ENCODE results near the gene F8A1.
"Not testable (repeated sequence)": the region's sequence is repeated elsewhere in the genome, so short reads cannot be mapped to it uniquely, and the experiment has no call there.

F8A1 gene

DNA sequence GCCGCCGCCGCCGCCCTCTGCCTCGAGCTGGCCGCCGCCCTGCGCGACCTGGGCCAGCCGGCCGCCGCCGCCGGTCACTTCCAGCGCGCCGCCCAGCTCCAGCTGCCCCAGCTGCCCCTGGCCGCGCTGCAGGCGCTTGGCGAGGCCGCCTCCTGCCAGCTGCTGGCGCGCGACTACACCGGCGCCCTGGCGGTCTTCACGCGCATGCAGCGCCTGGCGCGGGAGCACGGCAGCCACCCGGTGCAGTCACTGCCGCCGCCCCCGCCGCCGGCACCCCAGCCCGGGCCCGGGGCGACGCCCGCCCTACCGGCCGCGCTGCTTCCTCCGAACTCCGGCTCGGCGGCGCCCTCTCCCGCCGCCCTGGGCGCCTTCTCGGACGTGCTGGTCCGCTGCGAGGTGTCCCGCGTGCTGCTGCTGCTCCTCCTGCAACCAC lies 650 bp downstream of the F8A1 start:
- H3K9me3 ChIP-seq (ENCODE audit: low read length); H3K9ac ChIP-seq (ENCODE audit: low read length); H3K79me2 ChIP-seq (ENCODE audit: insufficient read depth, low read length); H3K4me3 ChIP-seq (ENCODE audit: low read depth, low read length, poor library complexity, severe bottlenecking); H4K20me1 ChIP-seq (ENCODE audit: insufficient read depth, low read length); H3K36me3 ChIP-seq (ENCODE audit: insufficient read depth, low read length); H3F3A ChIP-seq (ENCODE audit: insufficient read depth, low read length); H3K4me1 ChIP-seq (ENCODE audit: insufficient read depth, low read length, severe bottlenecking); H3K4me2 ChIP-seq (ENCODE audit: low read length); H2AFZ ChIP-seq (ENCODE audit: low read length); H3K27ac ChIP-seq (ENCODE audit: low read depth, low read length, poor library complexity, severe bottlenecking); H3K27me3 ChIP-seq (ENCODE audit: insufficient read depth, low read length); H3K9me2 ChIP-seq (ENCODE audit: low read depth, low read length): not testable (repeated sequence)

DNA sequence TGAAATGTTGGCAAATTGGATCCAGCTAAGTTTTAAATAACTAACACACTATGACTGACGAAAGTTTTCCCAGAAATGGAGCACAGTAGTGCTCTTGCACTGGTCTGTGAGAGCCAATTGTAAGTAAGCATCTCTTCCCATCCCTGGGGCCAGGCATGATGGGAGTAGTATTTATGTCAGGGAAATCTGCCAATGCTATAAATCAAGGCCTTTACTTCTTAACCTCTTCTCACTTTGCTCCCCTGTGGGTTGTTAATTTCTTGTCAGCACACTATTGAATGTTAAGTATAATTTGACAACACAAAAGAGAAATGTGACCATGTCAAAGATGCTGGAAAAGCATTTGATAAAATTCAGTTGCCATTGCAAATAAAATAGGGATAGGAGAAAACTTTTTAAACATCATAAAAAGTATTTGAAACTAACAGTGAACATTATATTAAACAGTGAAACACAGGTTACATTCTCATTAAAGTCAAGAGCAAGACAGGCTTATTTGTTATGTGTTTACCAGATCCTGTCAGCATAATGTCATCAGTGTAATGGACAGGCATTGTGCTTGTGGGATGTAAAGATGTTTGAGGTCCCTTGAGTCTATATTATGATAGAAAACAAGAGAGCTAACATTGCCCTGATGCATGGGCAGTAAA lies 5.0 kb downstream of the F8A1 start:
- TF ChIP-seq CTCF (IDR thresholded peaks at IDR 0.05; ENCODE audit: low read length) (no peak), EZH2 (IDR thresholded peaks at IDR 0.05; ENCODE audit: borderline replicate concordance, low read length) (no peak)

DNA sequence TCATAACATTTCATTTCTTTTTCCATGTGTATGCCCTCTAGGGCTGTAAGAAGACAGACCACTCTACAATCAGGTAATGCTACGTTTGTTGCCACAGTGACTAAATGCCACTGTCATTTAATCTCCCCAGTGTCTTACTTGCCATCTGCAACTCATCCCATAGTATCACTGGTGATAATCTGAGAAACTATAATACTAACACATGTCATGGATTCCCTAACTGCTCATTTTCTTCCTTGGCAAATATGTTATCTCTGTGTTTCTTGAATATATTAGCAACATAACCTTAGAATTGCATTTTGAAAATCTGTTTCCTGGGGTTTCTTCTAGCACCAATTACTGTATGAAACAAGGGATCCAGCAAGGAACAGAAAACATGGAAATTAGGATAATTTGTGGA lies 6.1 kb downstream of the F8A1 start:
- Histone ChIP-seq H3K27me3 (ENCODE audit: insufficient read depth, low read length) (no peaks in the 10 kb centered on the region), H3K79me2 (ENCODE audit: insufficient read depth, low read length) (no peaks in the 10 kb centered on the region), H3K9ac (ENCODE audit: low read length) (no peak overlapping the region), H3K36me3 (ENCODE audit: insufficient read depth, low read length) (no peaks in the 10 kb centered on the region), H3K4me3 (ENCODE audit: low read depth, low read length, poor library complexity, severe bottlenecking) (no peak overlapping the region), H2AFZ (ENCODE audit: low read length) (no peak overlapping the region), H3K4me2 (ENCODE audit: low read length) (no peak overlapping the region), H3K9me3 (ENCODE audit: low read length) (no peaks in the 10 kb centered on the region), H3K4me1 (ENCODE audit: insufficient read depth, low read length, severe bottlenecking) (no peaks in the 10 kb centered on the region), H3K27ac (ENCODE audit: low read depth, low read length, poor library complexity, severe bottlenecking) (no peak overlapping the region), H3K9me2 (ENCODE audit: low read depth, low read length) (no peaks in the 10 kb centered on the region), H3F3A (ENCODE audit: insufficient read depth, low read length) (no peaks in the 10 kb centered on the region), H4K20me1 (ENCODE audit: insufficient read depth, low read length) (no peaks in the 10 kb centered on the region)
- TF ChIP-seq EZH2 (IDR thresholded peaks at IDR 0.05; ENCODE audit: borderline replicate concordance, low read length) (no peak), CTCF (IDR thresholded peaks at IDR 0.05; ENCODE audit: low read length) (no peak)

More for the DNA sequence above, 5.0 kb downstream of the F8A1 start:
- no peak overlapping the region for H3K4me3 ChIP-seq (ENCODE audit: low read depth, low read length, poor library complexity, severe bottlenecking)
- no peak overlapping the region for H2AFZ ChIP-seq (ENCODE audit: low read length)
- H3K4me1 ChIP-seq (ENCODE audit: insufficient read depth, low read length, severe bottlenecking), result no peaks in the 10 kb centered on the region
- no peaks in the 10 kb centered on the region for H3K79me2 ChIP-seq (ENCODE audit: insufficient read depth, low read length)
- H3K27ac ChIP-seq (ENCODE audit: low read depth, low read length, poor library complexity, severe bottlenecking), result no peak overlapping the region
- no peaks in the 10 kb centered on the region for H3K27me3 ChIP-seq (ENCODE audit: insufficient read depth, low read length)
- H4K20me1 ChIP-seq (ENCODE audit: insufficient read depth, low read length), result no peaks in the 10 kb centered on the region
- no peak overlapping the region for H3K9ac ChIP-seq (ENCODE audit: low read length)
- H3K4me2 ChIP-seq (ENCODE audit: low read length), result no peak overlapping the region
- no peaks in the 10 kb centered on the region for H3K36me3 ChIP-seq (ENCODE audit: insufficient read depth, low read length)
- H3K9me3 ChIP-seq (ENCODE audit: low read length), result no peaks in the 10 kb centered on the region
- no peaks in the 10 kb centered on the region for H3F3A ChIP-seq (ENCODE audit: insufficient read depth, low read length)
- no peaks in the 10 kb centered on the region for H3K9me2 ChIP-seq (ENCODE audit: low read depth, low read length)

DNA sequence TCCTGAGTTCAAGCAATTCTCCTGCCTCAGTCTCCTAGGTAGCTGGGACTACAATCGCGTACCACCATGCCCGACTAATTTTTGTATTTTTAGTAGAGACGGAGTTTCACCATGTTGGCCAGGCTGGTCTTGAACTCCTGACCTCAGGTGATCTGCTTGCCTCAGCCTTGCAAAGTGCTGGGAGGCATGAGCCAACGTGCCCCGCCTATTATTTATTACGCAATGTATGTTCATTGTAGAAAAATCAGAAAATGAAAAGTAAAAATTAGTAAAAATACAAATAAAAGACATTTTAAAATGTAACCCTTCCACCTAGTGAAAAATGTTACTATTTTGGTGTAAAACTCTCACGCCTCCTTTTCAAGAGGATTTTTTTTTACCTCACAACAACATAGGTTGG lies 14.2 kb downstream of the F8A1 start:
- H3K9ac ChIP-seq (ENCODE audit: low read length), result no peak overlapping the region
- H3K4me3 ChIP-seq (ENCODE audit: low read depth, low read length, poor library complexity, severe bottlenecking), result no peak overlapping the region
- no peaks in the 10 kb centered on the region for H3K36me3 ChIP-seq (ENCODE audit: insufficient read depth, low read length)
- H2AFZ ChIP-seq (ENCODE audit: low read length), result no peak overlapping the region
- no peak overlapping the region for H3K27ac ChIP-seq (ENCODE audit: low read depth, low read length, poor library complexity, severe bottlenecking)
- H3K9me2 ChIP-seq (ENCODE audit: low read depth, low read length), result no peaks in the 10 kb centered on the region
- H3K79me2 ChIP-seq (ENCODE audit: insufficient read depth, low read length), result no peaks in the 10 kb centered on the region
- H3F3A ChIP-seq (ENCODE audit: insufficient read depth, low read length), result no peaks in the 10 kb centered on the region
- H3K9me3 ChIP-seq (ENCODE audit: low read length), result no peaks in the 10 kb centered on the region
- TF ChIP-seq EZH2 (IDR thresholded peaks at IDR 0.05; ENCODE audit: borderline replicate concordance, low read length) (no peak), CTCF (IDR thresholded peaks at IDR 0.05; ENCODE audit: low read length) (no peak)
- H3K4me2 ChIP-seq (ENCODE audit: low read length), result no peak overlapping the region
- H3K27me3 ChIP-seq (ENCODE audit: insufficient read depth, low read length), result no peaks in the 10 kb centered on the region
- H3K4me1 ChIP-seq (ENCODE audit: insufficient read depth, low read length, severe bottlenecking), result no peaks in the 10 kb centered on the region
- no peaks in the 10 kb centered on the region for H4K20me1 ChIP-seq (ENCODE audit: insufficient read depth, low read length)

Data from OCI-LY1 (cell line).